HepG2 (cell line): ENCODE measurements around the gene COQ4.

Experiments used
- EED ChIP-seq: sonication (generic); formaldehyde crosslinking; IDR thresholded peaks from 2 replicates; pipeline ENCODE4 v1.5.0; 2020; ENCODE audit warnings: mild to moderate bottlenecking, missing genetic modification reagents
- EZH2 ChIP-seq: conservative IDR thresholded peaks from 2 replicates; pipeline ENCODE4 v1.6.1; 2012; ENCODE audit warnings: mild to moderate bottlenecking, low read depth, low read length, moderate library complexity
- KLF6 ChIP-seq: IDR thresholded peaks from 2 replicates; pipeline ENCODE4 v1.8.0; 2016; ENCODE audit warnings: missing biosample characterization, missing genetic modification reagents
- NFE2L1 ChIP-seq: sonication (generic); formaldehyde crosslinking; IDR thresholded peaks from 2 replicates; pipeline ENCODE4 v1.4.0; 2020; ENCODE audit warnings: missing genetic modification reagents, mild to moderate bottlenecking, borderline replicate concordance
- POLR2A ChIP-seq, 2 experiments: IDR thresholded peaks; 2 replicates each; pipeline ENCODE4 v1.6.1; 2011; ENCODE audit warnings: low read depth in 2 of 2, low read length in 2 of 2, mild to moderate bottlenecking in 1 of 2, moderate library complexity in 1 of 2; ENCODE audit not compliant: insufficient read depth in 1 of 2
- U2AF2 ChIP-seq: fragments of 200-400 bp; formaldehyde crosslinking; IDR thresholded peaks from 2 replicates; pipeline ENCODE4 v1.6.1; 2017; ENCODE audit warnings: low read depth, mild to moderate bottlenecking, low read length
- ZIK1 ChIP-seq: sonication (generic); formaldehyde crosslinking; IDR thresholded peaks from 2 replicates; pipeline ENCODE4 v1.5.0; 2020; ENCODE audit warnings: mild to moderate bottlenecking, low read depth, missing genetic modification reagents, borderline replicate concordance
- ZNF740 ChIP-seq: sonication (generic); formaldehyde crosslinking; IDR thresholded peaks from 2 replicates; pipeline ENCODE4 v1.4.0; 2020; ENCODE audit warnings: missing genetic modification reagents
- ZUFSP ChIP-seq: sonication (generic); formaldehyde crosslinking; IDR thresholded peaks from 2 replicates; pipeline ENCODE4 v1.9.0; 2021; ENCODE audit warnings: missing genetic modification reagents, mild to moderate bottlenecking, borderline replicate concordance

- TF ChIP-seq ZNF740 (no peak), POLR2A (IDR thresholded peaks at IDR 0.05; ENCODE audit: insufficient read depth in 1 of 2, low read depth in 2 of 2, low read length in 2 of 2) (no peak), ZUFSP (CRISPR knock-in tag) (no peak), EED (CRISPR knock-in tag) (no peak), KLF6 (no peak), U2AF2 (no peak), ZIK1 (CRISPR knock-in tag) (no peak), EZH2 (no peak), NFE2L1 (CRISPR knock-in tag) (no peak)
These were observed 5.0 kb upstream of the COQ4 start for GRCh38 chr9:128317629-128318028.
